VCaP (cell line): ENCODE measurements around the gene EPB41.
"Not testable (repeated sequence)": the region's sequence is repeated elsewhere in the genome, so short reads cannot be mapped to it uniquely, and the experiment has no call there.

Experiments
- H3K27ac ChIP-seq: fragments of 450-650 bp; 2 replicates; pipeline ENCODE4 v1.5.1; 2017
- CTCF ChIP-seq: fragments of 450-650 bp; conservative IDR thresholded peaks from 2 replicates; pipeline ENCODE4 v1.5.1; 2017; ENCODE audit warnings: mild to moderate bottlenecking, moderate library complexity

Gene EPB41

GRCh38 chr1:29056256-29056655 lies 141.9 kb downstream of the EPB41 start:
- TF ChIP-seq CTCF: no peak

GRCh38 chr1:29057700-29058099 lies 143.3 kb downstream of the EPB41 start:
- TF ChIP-seq CTCF: no peak
- no peak overlapping the region for H3K27ac ChIP-seq

More at GRCh38 chr1:29056256-29056655, 141.9 kb downstream of the EPB41 start:
- H3K27ac ChIP-seq: no peak overlapping the region

GRCh38 chr1:29062157-29062942 lies 148.0 kb downstream of the EPB41 start:
- TF ChIP-seq CTCF: no peak
- no peak overlapping the region for H3K27ac ChIP-seq

- no peak for TF ChIP-seq CTCF
- no peak overlapping the region for H3K27ac ChIP-seq
Measured at GRCh38 chr1:29064064-29064463, 149.7 kb downstream of the EPB41 start.

- H3K27ac ChIP-seq: no peak overlapping the region
- no peak for TF ChIP-seq CTCF
Measured at GRCh38 chr1:29077155-29077554, 162.8 kb downstream of the EPB41 start.

- H3K27ac ChIP-seq: not testable (repeated sequence)
Measured at GRCh38 chr1:29079916-29080629, 165.7 kb downstream of the EPB41 start.

- no peak for TF ChIP-seq CTCF
- H3K27ac ChIP-seq: no peak overlapping the region
Measured at GRCh38 chr1:29081201-29081600, 166.8 kb downstream of the EPB41 start.

GRCh38 chr1:29082519-29082918 lies 168.2 kb downstream of the EPB41 start:
- no peak overlapping the region for H3K27ac ChIP-seq
- TF ChIP-seq CTCF: no peak
